Liver (tissue), 9 donors: ENCODE results near the gene HGF. TPM values are rescaled to one million over a fixed set of nuclear protein-coding genes. Genes with fewer than 3 reads are reported as not detected.

Experiments
- DNase-seq: peaks from one replicate; pipeline ENCODE4 v3.0.0-alpha.2; 2017; ENCODE audit warnings: low spot score
- H3K27ac ChIP-seq, 2 donors: one replicate each; pipeline ENCODE4 v1.7.0; 2013; ENCODE audit warnings: inconsistent platforms in 2 of 2, low read length in 2 of 2, control low read depth in 1 of 2, low read depth in 1 of 2, mild to moderate bottlenecking in 1 of 2
- H3K27me3 ChIP-seq, 4 donors: one replicate each; pipeline versions ENCODE4 v1.6.1 to v1.7.0; 2013; ENCODE audit warnings: low read length in 3 of 4, inconsistent platforms in 1 of 4, mild to moderate bottlenecking in 1 of 4, moderate library complexity in 1 of 4; ENCODE audit not compliant: control insufficient read depth in 4 of 4, insufficient read depth in 4 of 4
- H3K36me3 ChIP-seq, 4 donors: one replicate each; pipeline versions ENCODE4 v1.6.1 to v1.7.0; 2013; ENCODE audit warnings: low read length in 3 of 4, mild to moderate bottlenecking in 3 of 4, low read depth in 1 of 4, moderate library complexity in 1 of 4; ENCODE audit not compliant: control insufficient read depth in 4 of 4, insufficient read depth in 3 of 4
- H3K4me1 ChIP-seq, 4 donors: one replicate each; pipeline versions ENCODE4 v1.6.1 to v1.7.0; 2013; ENCODE audit warnings: low read length in 3 of 4, mild to moderate bottlenecking in 3 of 4, moderate library complexity in 1 of 4; ENCODE audit not compliant: control insufficient read depth in 4 of 4, insufficient read depth in 4 of 4
- H3K4me3 ChIP-seq, 3 donors: one replicate each; pipeline versions ENCODE4 v1.6.1 to v1.7.0; 2013; ENCODE audit warnings: low read length in 3 of 3, control low read depth in 1 of 3, low read depth in 1 of 3, mild to moderate bottlenecking in 1 of 3
- H3K9ac ChIP-seq, 2 donors: one replicate each; pipeline ENCODE4 v1.7.0; 2013; ENCODE audit warnings: low read length in 2 of 2, mild to moderate bottlenecking in 2 of 2, moderate library complexity in 2 of 2, control low read depth in 1 of 2, low read depth in 1 of 2
- H3K9me3 ChIP-seq, 4 donors: one replicate each; pipeline versions ENCODE4 v1.6.1 to v1.7.0; 2013; ENCODE audit warnings: low read length in 3 of 4; ENCODE audit not compliant: control insufficient read depth in 4 of 4
- EGR1 ChIP-seq, 2 donors: IDR thresholded peaks; 2 replicates each; pipeline ENCODE4 v1.6.1; 2016 to 2018; ENCODE audit warnings: antibody characterized with exemption in 2 of 2, low read depth in 2 of 2
- GABPA ChIP-seq, 2 donors: IDR thresholded peaks in 1 of 2; conservative IDR thresholded peaks in 1 of 2; 2 replicates each; pipeline ENCODE4 v1.6.1; 2016; ENCODE audit warnings: antibody characterized with exemption in 2 of 2, mild to moderate bottlenecking in 1 of 2, moderate library complexity in 1 of 2
- HNF4A ChIP-seq, 2 donors: conservative IDR thresholded peaks; 2 replicates each; pipeline ENCODE4 v1.6.1; 2016; ENCODE audit warnings: antibody characterized with exemption in 2 of 2, mild to moderate bottlenecking in 2 of 2
- JUND ChIP-seq, 2 donors: IDR thresholded peaks; 2 replicates each; pipeline ENCODE4 v1.6.1; 2016; ENCODE audit warnings: antibody characterized with exemption in 2 of 2
- NR2F2 ChIP-seq: IDR thresholded peaks from 2 replicates; pipeline ENCODE4 v1.6.1; 2016; ENCODE audit warnings: antibody characterized with exemption
- RXRA ChIP-seq, 2 donors: IDR thresholded peaks; 2 replicates each; pipeline ENCODE4 v1.6.1; 2017 to 2018; ENCODE audit warnings: antibody characterized with exemption in 2 of 2, mild to moderate bottlenecking in 1 of 2
- WGBS: extraction: QIAGEN DNeasy Blood & Tissue Kit; methylation state at CpG from one replicate; pipeline ENCODE4 v1.1.7; 2013; 5-methylcytosine and 5-hydroxymethylcytosine counted together
- polyA plus RNA-seq, 2 donors: library from polyadenylated mRNA; stranded (reverse) in 1 of 2; unstranded in 1 of 2; fragments of 200-250 nt in 1 of 2; fragments of >200 nt in 1 of 2; fragmentation: Nextera tagmentation in 1 of 2; extraction: Ambion mirVana in 1 of 2; gene quantifications; one replicate each; pipeline versions ENCODE4 v1.2.1 to v1.2.3, GENCODE V29; 2013 to 2015
- total RNA-seq, 2 donors: library from RNA; depleted of rRNA; stranded (reverse); fragments of >200 nt; gene quantifications; one replicate each; pipeline ENCODE4 v1.2.3, GENCODE V29; 2014
- TF ChIP-seq, protein P1 (sequence below): fragments of 150-350 bp; IDR thresholded peaks from 2 replicates; pipeline ENCODE4 v1.5.1; 2017; ENCODE audit warnings: improper control_type of control experiment, low read depth, low read length; ENCODE audit not compliant: missing input control
- TF ChIP-seq, protein P2 (sequence below): IDR thresholded peaks from 2 replicates; pipeline ENCODE4 v1.6.1; 2016; ENCODE audit warnings: antibody characterized with exemption
- donor health status: healthy.
- donor health status: healthy.
- donor health status: healthy.
- donor health status: healthy.
- donor health status: healthy.

HGF gene
- total and polyA plus RNA-seq, 4 donors: 12.0 to 29.8 (median 15.3) TPM

GRCh38 chr7:81791568-81792518 is 22.0 kb upstream of the HGF start:
- no peak for DNase-seq
- WGBS: 72% methylated on average over 12 of the region's 12 CpGs
- Histone ChIP-seq H3K36me3 (no peaks in the 10 kb centered on the region), H3K4me1 (no peaks in the 10 kb centered on the region), H3K4me3 (no peak overlapping the region), H3K27ac (peak overlapping the region in 1 of 2 donors; percentile 35), H3K27me3 (no peaks in the 10 kb centered on the region), H3K9me3 (no peaks in the 10 kb centered on the region), H3K9ac (no peak overlapping the region)
- TF ChIP-seq, protein P1, sequence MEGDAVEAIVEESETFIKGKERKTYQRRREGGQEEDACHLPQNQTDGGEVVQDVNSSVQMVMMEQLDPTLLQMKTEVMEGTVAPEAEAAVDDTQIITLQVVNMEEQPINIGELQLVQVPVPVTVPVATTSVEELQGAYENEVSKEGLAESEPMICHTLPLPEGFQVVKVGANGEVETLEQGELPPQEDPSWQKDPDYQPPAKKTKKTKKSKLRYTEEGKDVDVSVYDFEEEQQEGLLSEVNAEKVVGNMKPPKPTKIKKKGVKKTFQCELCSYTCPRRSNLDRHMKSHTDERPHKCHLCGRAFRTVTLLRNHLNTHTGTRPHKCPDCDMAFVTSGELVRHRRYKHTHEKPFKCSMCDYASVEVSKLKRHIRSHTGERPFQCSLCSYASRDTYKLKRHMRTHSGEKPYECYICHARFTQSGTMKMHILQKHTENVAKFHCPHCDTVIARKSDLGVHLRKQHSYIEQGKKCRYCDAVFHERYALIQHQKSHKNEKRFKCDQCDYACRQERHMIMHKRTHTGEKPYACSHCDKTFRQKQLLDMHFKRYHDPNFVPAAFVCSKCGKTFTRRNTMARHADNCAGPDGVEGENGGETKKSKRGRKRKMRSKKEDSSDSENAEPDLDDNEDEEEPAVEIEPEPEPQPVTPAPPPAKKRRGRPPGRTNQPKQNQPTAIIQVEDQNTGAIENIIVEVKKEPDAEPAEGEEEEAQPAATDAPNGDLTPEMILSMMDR: no peak
- TF ChIP-seq, protein P2, sequence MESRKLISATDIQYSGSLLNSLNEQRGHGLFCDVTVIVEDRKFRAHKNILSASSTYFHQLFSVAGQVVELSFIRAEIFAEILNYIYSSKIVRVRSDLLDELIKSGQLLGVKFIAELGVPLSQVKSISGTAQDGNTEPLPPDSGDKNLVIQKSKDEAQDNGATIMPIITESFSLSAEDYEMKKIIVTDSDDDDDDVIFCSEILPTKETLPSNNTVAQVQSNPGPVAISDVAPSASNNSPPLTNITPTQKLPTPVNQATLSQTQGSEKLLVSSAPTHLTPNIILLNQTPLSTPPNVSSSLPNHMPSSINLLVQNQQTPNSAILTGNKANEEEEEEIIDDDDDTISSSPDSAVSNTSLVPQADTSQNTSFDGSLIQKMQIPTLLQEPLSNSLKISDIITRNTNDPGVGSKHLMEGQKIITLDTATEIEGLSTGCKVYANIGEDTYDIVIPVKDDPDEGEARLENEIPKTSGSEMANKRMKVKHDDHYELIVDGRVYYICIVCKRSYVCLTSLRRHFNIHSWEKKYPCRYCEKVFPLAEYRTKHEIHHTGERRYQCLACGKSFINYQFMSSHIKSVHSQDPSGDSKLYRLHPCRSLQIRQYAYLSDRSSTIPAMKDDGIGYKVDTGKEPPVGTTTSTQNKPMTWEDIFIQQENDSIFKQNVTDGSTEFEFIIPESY: no peak
- TF ChIP-seq EGR1 (IDR thresholded peaks at IDR 0.05; ENCODE audit: low read depth in 2 of 2) (no peak), HNF4A (conservative IDR thresholded peaks at IDR 0.05) (no peak), JUND (IDR thresholded peaks at IDR 0.05) (no peak), NR2F2 (no peak), GABPA (IDR thresholded peaks at IDR 0.05 in 1 of 2, conservative IDR thresholded peaks at IDR 0.05 in 1 of 2) (no peak)

DNA sequence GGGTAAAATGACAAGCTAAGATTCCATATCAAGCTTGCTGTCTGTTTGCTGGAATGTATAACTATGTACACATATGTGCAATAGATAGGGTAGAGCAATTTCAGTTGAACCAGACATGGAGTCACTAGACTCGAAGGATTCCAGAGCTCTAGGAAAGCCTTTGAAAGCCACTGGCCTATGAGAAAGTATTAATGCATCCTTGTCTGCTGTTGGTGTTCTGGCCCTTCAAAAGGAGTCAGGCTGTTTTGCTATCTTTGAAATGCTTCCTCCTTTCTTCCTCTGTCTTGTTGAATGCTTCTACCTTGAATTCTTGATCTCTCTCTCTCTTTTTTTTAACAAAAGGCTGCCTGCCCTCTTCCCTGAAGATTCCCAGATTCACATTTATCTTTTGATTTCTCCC is 20.8 kb upstream of the HGF start:
- H3K36me3 ChIP-seq: no peaks in the 10 kb centered on the region
- H3K4me3 ChIP-seq: no peak overlapping the region
- 79% methylated on average over 1 of the region's 1 CpG for WGBS
- H3K27ac ChIP-seq: peak overlapping the region in 1 of 2 donors; percentile 19
- DNase-seq: no peak
- H3K4me1 ChIP-seq: no peaks in the 10 kb centered on the region
- H3K9me3 ChIP-seq: no peaks in the 10 kb centered on the region
- no peak for TF ChIP-seq NR2F2
- no peak overlapping the region for H3K9ac ChIP-seq
- no peaks in the 10 kb centered on the region for H3K27me3 ChIP-seq

DNA sequence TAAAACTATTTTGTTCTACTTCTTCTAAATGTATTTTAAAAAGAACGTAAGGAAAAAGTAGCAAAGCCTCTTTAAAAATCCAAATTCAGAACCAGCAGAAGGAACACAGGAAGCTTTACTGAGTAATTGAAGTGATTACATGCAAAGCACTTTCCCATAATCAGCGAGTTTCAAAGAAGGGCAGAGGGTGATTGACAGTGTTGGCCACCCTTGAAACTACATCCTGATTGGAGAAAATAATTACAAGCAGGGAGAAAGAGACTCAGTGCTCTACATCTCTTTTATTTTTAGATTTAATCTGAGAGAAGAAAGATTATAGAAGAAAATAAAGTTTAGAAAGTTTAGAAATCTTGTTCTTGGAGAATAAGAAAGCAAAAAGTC is 20.3 kb upstream of the HGF start:
- Histone ChIP-seq H3K36me3 (no peaks in the 10 kb centered on the region), H3K4me3 (no peak overlapping the region), H3K27me3 (no peaks in the 10 kb centered on the region), H3K27ac (peak overlapping the region in 1 of 2 donors; percentile 19), H3K9ac (no peak overlapping the region), H3K9me3 (no peaks in the 10 kb centered on the region), H3K4me1 (no peaks in the 10 kb centered on the region)
- DNase-seq: no peak
- TF ChIP-seq RXRA (IDR thresholded peaks at IDR 0.05): no peak
- 38% methylated on average over 2 of the region's 2 CpGs for WGBS
